ENCODE measurements around the gene SSB.
"Not testable (repeated sequence)": the region's sequence is repeated elsewhere in the genome, so short reads cannot be mapped to it uniquely, and the experiment has no call there.

Gene SSB

DNA sequence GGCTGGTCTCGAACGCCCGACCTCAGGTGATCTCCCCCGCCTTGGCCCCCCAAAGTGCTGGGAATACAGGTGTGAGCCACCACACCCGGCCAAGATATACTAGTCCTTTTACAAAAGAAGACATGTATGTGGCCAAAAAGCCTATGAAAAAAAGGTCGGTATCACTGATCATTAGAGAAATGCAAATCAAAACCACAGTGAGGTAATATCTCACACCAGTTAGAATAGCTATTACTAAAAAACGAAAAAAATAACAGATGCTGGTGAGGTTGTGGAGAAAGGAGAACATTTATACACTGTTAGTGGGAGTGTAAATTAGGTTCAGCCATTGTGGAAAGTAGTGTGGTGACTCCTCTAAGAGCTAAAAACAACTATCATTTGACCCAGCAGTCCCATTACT is 38.7 kb upstream of the SSB start:
- H2AFZ ChIP-seq (ENCODE audit: low read length): no peak overlapping the region
- no peaks in the 10 kb centered on the region for H3K79me2 ChIP-seq (ENCODE audit: insufficient read depth, low read length)
- H3K9ac ChIP-seq (ENCODE audit: low read length): no peak overlapping the region
- H3K4me3 ChIP-seq (ENCODE audit: low read depth, low read length, poor library complexity, severe bottlenecking): no peak overlapping the region
- H3F3A ChIP-seq (ENCODE audit: insufficient read depth, low read length): no peaks in the 10 kb centered on the region
- no peaks in the 10 kb centered on the region for H3K27me3 ChIP-seq (ENCODE audit: insufficient read depth, low read length)
- H3K4me2 ChIP-seq (ENCODE audit: low read length): no peak overlapping the region
- no peak overlapping the region for H3K27ac ChIP-seq (ENCODE audit: low read depth, low read length, poor library complexity, severe bottlenecking)
- no peak for TF ChIP-seq CTCF (IDR thresholded peaks at IDR 0.05; ENCODE audit: low read length)
- TF ChIP-seq EZH2 (IDR thresholded peaks at IDR 0.05; ENCODE audit: borderline replicate concordance, low read length): no peak
- H3K4me1 ChIP-seq (ENCODE audit: insufficient read depth, low read length, severe bottlenecking): no peaks in the 10 kb centered on the region
- H3K9me2 ChIP-seq (ENCODE audit: low read depth, low read length): no peaks in the 10 kb centered on the region
- H3K36me3 ChIP-seq (ENCODE audit: insufficient read depth, low read length): no peaks in the 10 kb centered on the region
- H3K9me3 ChIP-seq (ENCODE audit: low read length): no peaks in the 10 kb centered on the region
- no peaks in the 10 kb centered on the region for H4K20me1 ChIP-seq (ENCODE audit: insufficient read depth, low read length)

DNA sequence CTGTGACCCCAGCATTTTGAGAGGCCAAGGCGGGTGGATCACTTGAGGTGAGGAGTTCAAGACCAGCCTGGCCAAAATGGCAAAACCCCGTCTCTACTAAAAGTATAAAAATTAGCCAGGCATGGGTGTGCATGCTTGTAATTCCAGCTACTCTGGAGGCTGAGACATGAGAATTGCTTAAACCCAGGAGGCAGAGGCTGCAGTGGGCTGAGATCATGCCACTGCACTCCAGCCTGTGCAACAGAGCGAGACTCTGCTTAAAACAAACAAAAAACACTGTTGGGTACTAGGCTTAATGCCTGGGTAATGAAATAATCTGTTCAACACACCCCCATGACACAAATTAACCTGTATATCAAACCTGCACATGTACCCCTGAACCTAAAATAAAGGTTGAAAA is 37.9 kb upstream of the SSB start:
- not testable (repeated sequence) for H3F3A ChIP-seq (ENCODE audit: insufficient read depth, low read length); H3K4me2 ChIP-seq (ENCODE audit: low read length)

GRCh38 chr2:169761251-169761969 is 37.3 kb upstream of the SSB start:
- Histone ChIP-seq H3K9me2 (ENCODE audit: low read depth, low read length) (no peaks in the 10 kb centered on the region), H3K9me3 (ENCODE audit: low read length) (no peaks in the 10 kb centered on the region), H3K4me1 (ENCODE audit: insufficient read depth, low read length, severe bottlenecking) (no peaks in the 10 kb centered on the region), H3K27me3 (ENCODE audit: insufficient read depth, low read length) (no peaks in the 10 kb centered on the region), H4K20me1 (ENCODE audit: insufficient read depth, low read length) (no peaks in the 10 kb centered on the region), H3K27ac (ENCODE audit: low read depth, low read length, poor library complexity, severe bottlenecking) (no peak overlapping the region), H3K79me2 (ENCODE audit: insufficient read depth, low read length) (no peaks in the 10 kb centered on the region), H2AFZ (ENCODE audit: low read length) (no peak overlapping the region), H3K9ac (ENCODE audit: low read length) (no peak overlapping the region), H3K4me3 (ENCODE audit: low read depth, low read length, poor library complexity, severe bottlenecking) (no peak overlapping the region), H3F3A (ENCODE audit: insufficient read depth, low read length) (no peaks in the 10 kb centered on the region), H3K4me2 (ENCODE audit: low read length) (no peak overlapping the region), H3K36me3 (ENCODE audit: insufficient read depth, low read length) (no peaks in the 10 kb centered on the region)
- TF ChIP-seq EZH2 (IDR thresholded peaks at IDR 0.05; ENCODE audit: borderline replicate concordance, low read length) (no peak), CTCF (IDR thresholded peaks at IDR 0.05; ENCODE audit: low read length) (no peak)

More for the DNA sequence above, 37.9 kb upstream of the SSB start:
- not testable (repeated sequence) for H3K9me2 ChIP-seq (ENCODE audit: low read depth, low read length); H3K4me3 ChIP-seq (ENCODE audit: low read depth, low read length, poor library complexity, severe bottlenecking); H4K20me1 ChIP-seq (ENCODE audit: insufficient read depth, low read length); H3K4me1 ChIP-seq (ENCODE audit: insufficient read depth, low read length, severe bottlenecking); H2AFZ ChIP-seq (ENCODE audit: low read length); H3K27me3 ChIP-seq (ENCODE audit: insufficient read depth, low read length); H3K9me3 ChIP-seq (ENCODE audit: low read length); H3K79me2 ChIP-seq (ENCODE audit: insufficient read depth, low read length); H3K36me3 ChIP-seq (ENCODE audit: insufficient read depth, low read length); H3K9ac ChIP-seq (ENCODE audit: low read length); H3K27ac ChIP-seq (ENCODE audit: low read depth, low read length, poor library complexity, severe bottlenecking)

DNA sequence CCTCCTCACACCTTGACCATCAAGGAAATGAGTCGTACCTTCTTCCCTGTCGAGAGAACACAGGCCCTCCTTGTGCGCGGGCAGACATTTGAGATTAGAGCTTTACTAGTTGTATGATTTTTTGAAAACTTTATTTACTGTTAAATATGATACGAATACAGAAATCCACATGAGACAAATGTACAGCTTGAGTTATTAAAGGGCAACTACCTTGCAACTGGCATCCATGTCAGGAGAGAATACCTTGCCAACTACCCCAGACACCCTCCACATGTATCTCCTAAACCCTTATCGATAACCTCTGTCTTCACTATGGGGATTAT is 36.7 kb upstream of the SSB start:
- no peaks in the 10 kb centered on the region for H3K79me2 ChIP-seq (ENCODE audit: insufficient read depth, low read length)
- no peak overlapping the region for H3K27ac ChIP-seq (ENCODE audit: low read depth, low read length, poor library complexity, severe bottlenecking)
- H4K20me1 ChIP-seq (ENCODE audit: insufficient read depth, low read length): no peaks in the 10 kb centered on the region
- no peak overlapping the region for H3K4me2 ChIP-seq (ENCODE audit: low read length)
- no peak overlapping the region for H3K9ac ChIP-seq (ENCODE audit: low read length)
- TF ChIP-seq EZH2 (IDR thresholded peaks at IDR 0.05; ENCODE audit: borderline replicate concordance, low read length) (no peak), CTCF (IDR thresholded peaks at IDR 0.05; ENCODE audit: low read length) (no peak)
- no peaks in the 10 kb centered on the region for H3K4me1 ChIP-seq (ENCODE audit: insufficient read depth, low read length, severe bottlenecking)
- H3K4me3 ChIP-seq (ENCODE audit: low read depth, low read length, poor library complexity, severe bottlenecking): no peak overlapping the region
- no peaks in the 10 kb centered on the region for H3K27me3 ChIP-seq (ENCODE audit: insufficient read depth, low read length)
- H3K9me3 ChIP-seq (ENCODE audit: low read length): no peaks in the 10 kb centered on the region
- H3F3A ChIP-seq (ENCODE audit: insufficient read depth, low read length): no peaks in the 10 kb centered on the region
- H3K9me2 ChIP-seq (ENCODE audit: low read depth, low read length): no peaks in the 10 kb centered on the region
- no peak overlapping the region for H2AFZ ChIP-seq (ENCODE audit: low read length)
- H3K36me3 ChIP-seq (ENCODE audit: insufficient read depth, low read length): no peaks in the 10 kb centered on the region
